ENCODE measurements around the gene CBX3. TPM values are rescaled to one million over a fixed set of nuclear protein-coding genes. Genes with fewer than 3 reads are reported as not detected.

The CBX3 gene
- total RNA-seq, 1 experiment from 2014 or later, result 132 TPM

GRCh38 chr7:26187380-26188205, 14.0 kb upstream of the CBX3 start:
- ChIA-PET POLR2A (ENCODE audit: unreplicated experiment) (no interaction called here), CTCF (no interaction called here)
- no TSS peak for BruUV-seq (replicated peaks)
- Histone ChIP-seq H3K36me3 (ENCODE audit: low read depth, low read length) (peaks cover 42% of the 10 kb centered on the region), H3K9me3 (ENCODE audit: low read length) (no peaks in the 10 kb centered on the region), H3F3A (ENCODE audit: low read length, unreplicated experiment) (peaks cover 56% of the 10 kb centered on the region), H3K27ac (ENCODE audit: low read length) (no peak overlapping the region), H3K79me2 (ENCODE audit: low read length) (peaks cover 17% of the 10 kb centered on the region), H3K4me2 (ENCODE audit: low read length) (no peak overlapping the region), H4K20me1 (ENCODE audit: low read length) (peaks cover 57% of the 10 kb centered on the region), H3K9ac (ENCODE audit: low read length) (no peak overlapping the region), H3K9me2 (replicated peaks; ENCODE audit: low read length) (no peaks in the 10 kb centered on the region), H3K4me3 (ENCODE audit: low read length) (no peak overlapping the region), H3K4me1 (ENCODE audit: insufficient read depth, low read length) (no peaks in the 10 kb centered on the region), H2AFZ (ENCODE audit: low read length) (no peak overlapping the region), H3K27me3 (ENCODE audit: low read length) (no peaks in the 10 kb centered on the region)
- DNase-seq, result peak; percentile 24
- peak; percentile 15 for ATAC-seq
- TF ChIP-seq EZH2 (IDR thresholded peaks at IDR 0.05; ENCODE audit: low read length, unreplicated experiment) (no peak), EZH2phosphoT487 (IDR thresholded peaks at IDR 0.05; ENCODE audit: borderline replicate concordance, low read length) (no peak), CTCF (conservative IDR thresholded peaks at IDR 0.05; ENCODE audit: low read depth, low read length) (no peak)
- intact Hi-C loops (cut with micrococcal nuclease), result loop anchor here (5.0 kb wide), 1 partner anchor 295 kb away; no protein-coding TSS in a partner anchor

- CTCF ChIA-PET, result interaction anchor here (1.1 kb wide), 1 partner anchor 97 kb away, joined by 3 read pairs; no protein-coding TSS in a partner anchor
- H3F3A ChIP-seq (ENCODE audit: low read length, unreplicated experiment), result peaks cover 63% of the 10 kb centered on the region
- intact Hi-C loops (cut with micrococcal nuclease), result loop anchor here (5.0 kb wide), 1 partner anchor 296 kb away; no protein-coding TSS in a partner anchor
- no peaks in the 10 kb centered on the region for H3K9me2 ChIP-seq (replicated peaks; ENCODE audit: low read length)
- POLR2A ChIA-PET (ENCODE audit: unreplicated experiment), result interaction anchor here (0.5 to 0.6 kb wide), 2 partner anchors 9 to 320 kb away, joined by 3 to 15 read pairs; no protein-coding TSS in a partner anchor
- no peaks in the 10 kb centered on the region for H3K9me3 ChIP-seq (ENCODE audit: low read length)
- BruUV-seq (replicated peaks), result no TSS peak
- no peak overlapping the region for H3K27ac ChIP-seq (ENCODE audit: low read length)
- peaks cover 50% of the 10 kb centered on the region for H3K36me3 ChIP-seq (ENCODE audit: low read depth, low read length)
- H3K4me1 ChIP-seq (ENCODE audit: insufficient read depth, low read length), result no peaks in the 10 kb centered on the region
- DNase-seq (peak; percentile 3), ATAC-seq (no peak)
- H3K9ac ChIP-seq (ENCODE audit: low read length), result no peak overlapping the region
- no peak overlapping the region for H3K4me3 ChIP-seq (ENCODE audit: low read length)
- H3K27me3 ChIP-seq (ENCODE audit: low read length), result no peaks in the 10 kb centered on the region
- H3K4me2 ChIP-seq (ENCODE audit: low read length), result no peak overlapping the region
- no peak overlapping the region for H2AFZ ChIP-seq (ENCODE audit: low read length)
- H3K79me2 ChIP-seq (ENCODE audit: low read length), result peaks cover 25% of the 10 kb centered on the region
- TF ChIP-seq EZH2phosphoT487 (IDR thresholded peaks at IDR 0.05; ENCODE audit: borderline replicate concordance, low read length) (no peak), CTCF (conservative IDR thresholded peaks at IDR 0.05; ENCODE audit: low read depth, low read length) (no peak), EZH2 (IDR thresholded peaks at IDR 0.05; ENCODE audit: low read length, unreplicated experiment) (no peak)
- H4K20me1 ChIP-seq (ENCODE audit: low read length), result peaks cover 65% of the 10 kb centered on the region
Observed at GRCh38 chr7:26188206-26188956, 13.2 kb upstream of the CBX3 start.

Measured in PC-3 (cell line).